Erythroblast (primary cell): Measurements from ENCODE around the gene SIGLEC9.

Experiments
- GATA1 ChIP-seq: IDR thresholded peaks from 2 replicates; pipeline ENCODE4 v1.6.1; 2011; ENCODE audit warnings: low read depth, mild to moderate bottlenecking, control low read depth, low read length, moderate library complexity
- POLR2A ChIP-seq: IDR thresholded peaks from 2 replicates; pipeline ENCODE4 v1.6.1; 2011; ENCODE audit warnings: mild to moderate bottlenecking, low read length

- no peak for TF ChIP-seq POLR2A
- TF ChIP-seq GATA1: no peak
Measured at GRCh38 chr19:51140441-51140840, 15.7 kb downstream of the SIGLEC9 start.
